Body of pancreas (tissue), 4 donors: ENCODE results near the gene IL34.

Experiments
- POLR2A ChIP-seq, 3 donors: fragments of 450-650 bp; IDR thresholded peaks; one replicate each; pipeline ENCODE4 v1.6.1; 2016; ENCODE audit warnings: antibody characterized with exemption in 3 of 3, mild to moderate bottlenecking in 2 of 3
- TF ChIP-seq, protein P1 (sequence below), 7 experiments: fragments of 450-650 bp in 4 of 7; fragments of 200-600 bp in 3 of 7; sonication (generic) in 3 of 7; IDR thresholded peaks; one replicate each; pipeline ENCODE4 v1.5.1; 2016 to 2019; ENCODE audit warnings: antibody characterized with exemption in 7 of 7

DNA sequence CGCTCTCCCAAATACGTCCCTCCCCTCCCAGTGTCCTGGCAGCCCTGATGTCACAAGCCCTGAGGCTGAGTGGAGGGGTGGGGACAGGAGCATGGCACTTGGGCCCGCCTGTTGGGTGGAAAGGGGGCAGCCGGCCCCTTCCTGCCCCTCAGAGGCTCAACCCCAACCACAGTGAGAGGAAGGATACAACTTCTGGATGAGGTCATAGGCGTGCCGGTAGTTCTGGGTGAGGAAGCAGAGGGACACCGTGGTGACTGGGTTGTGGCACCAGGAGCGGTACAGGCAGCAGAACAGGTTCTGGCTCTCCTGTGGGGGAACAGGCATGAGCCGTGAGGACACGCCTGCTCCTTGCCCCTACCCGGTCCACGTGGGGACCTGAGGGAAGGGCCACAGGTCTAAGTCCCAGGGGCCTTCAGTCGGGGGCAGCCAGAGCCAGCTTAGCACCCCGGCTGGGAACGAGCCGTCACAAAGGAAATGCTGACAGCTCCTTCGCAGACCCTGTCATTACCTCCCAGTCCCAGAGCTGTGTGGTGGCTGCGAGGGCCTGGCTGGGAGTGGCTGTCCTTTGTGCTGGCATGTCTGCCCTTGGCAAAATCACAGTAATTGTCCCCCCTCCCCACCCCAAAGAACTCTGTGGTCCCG lies 50.7 kb downstream of the IL34 start:
- TF ChIP-seq, protein P1, sequence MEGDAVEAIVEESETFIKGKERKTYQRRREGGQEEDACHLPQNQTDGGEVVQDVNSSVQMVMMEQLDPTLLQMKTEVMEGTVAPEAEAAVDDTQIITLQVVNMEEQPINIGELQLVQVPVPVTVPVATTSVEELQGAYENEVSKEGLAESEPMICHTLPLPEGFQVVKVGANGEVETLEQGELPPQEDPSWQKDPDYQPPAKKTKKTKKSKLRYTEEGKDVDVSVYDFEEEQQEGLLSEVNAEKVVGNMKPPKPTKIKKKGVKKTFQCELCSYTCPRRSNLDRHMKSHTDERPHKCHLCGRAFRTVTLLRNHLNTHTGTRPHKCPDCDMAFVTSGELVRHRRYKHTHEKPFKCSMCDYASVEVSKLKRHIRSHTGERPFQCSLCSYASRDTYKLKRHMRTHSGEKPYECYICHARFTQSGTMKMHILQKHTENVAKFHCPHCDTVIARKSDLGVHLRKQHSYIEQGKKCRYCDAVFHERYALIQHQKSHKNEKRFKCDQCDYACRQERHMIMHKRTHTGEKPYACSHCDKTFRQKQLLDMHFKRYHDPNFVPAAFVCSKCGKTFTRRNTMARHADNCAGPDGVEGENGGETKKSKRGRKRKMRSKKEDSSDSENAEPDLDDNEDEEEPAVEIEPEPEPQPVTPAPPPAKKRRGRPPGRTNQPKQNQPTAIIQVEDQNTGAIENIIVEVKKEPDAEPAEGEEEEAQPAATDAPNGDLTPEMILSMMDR (IDR thresholded peaks at IDR 0.05) = no peak
- no peak for TF ChIP-seq POLR2A (IDR thresholded peaks at IDR 0.05)
